Islet of Langerhans (tissue), 1 donor: ENCODE data around the gene TRANK1.

ENCODE experiments used
- FAIRE-seq: peaks from one replicate; lab custom pipeline; 2011; peaks lifted over from hg19 to GRCh38; lab: Jason Lieb, UNC

The TRANK1 gene

DNA sequence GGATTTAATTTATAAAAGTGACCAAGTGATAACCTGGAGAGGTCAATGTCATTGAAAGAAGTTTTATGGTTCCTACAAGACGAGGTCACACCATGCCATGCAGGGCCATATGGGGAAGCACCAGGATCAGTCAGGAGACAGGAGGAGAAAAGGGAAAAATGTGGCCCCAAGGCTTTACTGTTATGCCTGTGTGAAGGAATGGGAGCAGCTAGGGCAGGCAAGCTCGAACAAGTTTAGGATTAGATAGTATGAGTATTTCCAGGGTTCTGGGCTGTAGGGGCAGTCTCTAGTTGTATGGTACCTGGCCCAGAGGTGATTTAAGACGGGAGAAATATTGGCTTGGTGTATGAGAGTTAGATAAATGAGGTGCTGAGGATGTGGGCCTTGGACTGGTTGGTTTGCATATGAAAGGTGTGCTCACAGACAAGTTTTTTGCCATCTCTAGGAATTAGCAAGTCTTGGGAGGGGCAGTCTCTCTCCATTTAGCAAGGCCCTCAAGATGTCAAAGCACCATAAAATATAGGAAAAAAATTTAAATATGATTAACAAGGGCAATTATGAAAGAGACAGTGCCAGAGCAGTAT, 144.2 kb downstream of the TRANK1 start:
- FAIRE-seq: no peak

DNA sequence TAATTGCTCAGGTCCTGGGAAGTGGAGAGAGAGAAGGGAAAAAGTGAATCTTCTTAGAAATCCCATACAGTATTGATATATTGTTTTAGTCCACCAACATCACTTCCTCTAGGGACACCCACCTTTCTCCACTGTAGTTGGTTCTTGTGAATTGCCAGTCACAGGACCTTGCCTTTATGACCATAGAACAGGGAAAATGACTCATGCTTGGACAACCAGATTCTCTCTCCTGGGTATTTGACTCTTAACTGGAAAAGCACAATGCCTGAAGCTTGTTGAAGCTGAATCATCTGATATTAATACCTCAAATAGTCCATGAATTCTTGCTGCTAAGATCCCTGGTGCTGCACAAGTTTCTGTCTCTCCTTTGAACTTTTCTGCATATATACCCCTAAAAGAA, 148.0 kb downstream of the TRANK1 start:
- FAIRE-seq: no peak

- FAIRE-seq: no peak
Measured at GRCh38 chr3:36796161-36796560, 148.7 kb downstream of the TRANK1 start.

DNA sequence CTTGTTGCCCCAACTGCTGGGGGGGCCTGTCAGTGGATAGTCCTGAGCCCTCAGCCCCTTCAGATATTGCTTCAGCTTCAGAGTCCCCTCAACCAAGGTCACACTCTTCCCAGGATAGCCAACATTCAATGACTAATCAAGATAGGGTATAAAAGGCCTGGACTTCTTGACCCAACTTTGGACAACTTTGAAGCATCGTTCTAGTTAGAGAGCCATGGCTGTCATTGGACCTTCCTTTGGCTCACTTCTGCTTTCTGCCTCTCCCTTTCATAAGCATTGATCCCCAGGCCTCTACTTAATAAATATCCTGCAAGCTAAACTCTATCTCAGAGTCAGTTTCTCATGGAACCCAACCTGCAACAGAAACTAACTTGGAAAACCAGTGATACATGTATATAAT, 149.2 kb downstream of the TRANK1 start:
- no peak for FAIRE-seq

GRCh38 chr3:36792342-36792741, 152.5 kb downstream of the TRANK1 start:
- no peak for FAIRE-seq

- FAIRE-seq: no peak
Measured at GRCh38 chr3:36790765-36791164, 154.1 kb downstream of the TRANK1 start.

DNA sequence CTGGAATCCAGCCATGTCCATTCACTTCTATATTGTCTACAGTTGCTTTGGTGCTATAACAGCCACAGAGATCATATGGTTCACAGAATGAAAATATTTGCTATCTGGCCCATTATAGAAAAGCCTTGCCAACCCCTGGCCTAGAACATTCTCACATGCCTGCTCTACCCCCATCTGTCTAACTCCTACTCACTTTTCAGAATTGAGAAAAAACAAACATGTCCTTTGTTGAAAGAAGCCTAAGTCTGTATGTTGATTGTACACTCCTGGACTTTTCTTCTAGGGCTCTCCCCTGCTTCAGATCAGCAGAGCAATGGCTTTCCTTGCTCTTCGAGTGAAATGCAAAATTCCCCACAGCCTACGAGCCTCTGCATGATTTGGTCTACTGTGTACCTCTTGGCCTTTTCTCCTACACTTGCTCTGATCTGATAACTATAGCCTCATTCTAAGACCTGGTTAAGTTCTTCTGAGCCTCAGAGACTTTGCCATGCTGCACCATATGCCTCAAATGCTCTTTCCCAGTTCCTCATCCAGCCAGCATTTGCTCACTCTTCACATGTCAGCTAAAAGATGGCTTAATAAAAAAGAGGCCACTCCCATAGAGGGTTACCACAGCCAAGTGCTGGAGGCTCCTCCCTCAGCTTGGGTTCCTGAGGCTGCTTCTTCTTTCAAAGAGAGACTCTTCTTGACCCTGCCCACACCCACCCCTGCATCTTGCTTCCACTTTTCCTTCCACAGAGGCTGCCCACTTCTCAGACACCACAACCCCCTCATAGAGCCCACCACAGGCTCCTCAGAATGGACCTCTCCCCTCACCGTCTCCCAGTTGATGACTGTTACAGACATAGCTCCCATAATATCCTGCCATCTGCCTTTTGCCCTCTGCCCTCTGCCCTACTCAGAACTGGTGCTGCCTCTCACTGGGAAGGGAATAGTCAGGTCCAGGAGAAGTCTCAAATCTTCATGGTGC, 157.6 kb downstream of the TRANK1 start:
- no peak for FAIRE-seq

GRCh38 chr3:36784138-36784635, 160.7 kb downstream of the TRANK1 start:
- no peak for FAIRE-seq

- FAIRE-seq: no peak
Measured at GRCh38 chr3:36777424-36778218, 167.2 kb downstream of the TRANK1 start.
